Measurements from ENCODE around the gene PPP1R14B.

The PPP1R14B gene

GRCh38 chr11:64264371-64264852 is 17.7 kb upstream of the PPP1R14B start:
- 100% methylated on average over 10 of the region's 10 CpGs for WGBS (ENCODE audit: insufficient coverage)
- Histone ChIP-seq H3K4me3 (ENCODE audit: control insufficient read depth in 1 of 7, extremely low read depth in 1 of 7, insufficient read depth in 4 of 7, low read depth in 2 of 7, low read length in 6 of 7) (no peak overlapping the region), H3K4me1 (ENCODE audit: control extremely low read depth in 1 of 4, control insufficient read depth in 4 of 4, insufficient read depth in 4 of 4, low read length in 3 of 4) (peaks cover 4 to 25% (median 24%) of the 10 kb centered on the region in 4 experiments), H3K27ac (ENCODE audit: insufficient read depth in 1 of 2, low read depth in 1 of 2, low read length in 2 of 2, poor library complexity in 1 of 2, severe bottlenecking in 2 of 2) (no peak overlapping the region), H3K36me3 (ENCODE audit: control insufficient read depth in 4 of 4, insufficient read depth in 4 of 4, low read length in 3 of 4) (peaks cover 2 to 61% (median 31%) of the 10 kb centered on the region in 4 experiments), H3K27me3 (replicated peaks in 2 of 5; ENCODE audit: control insufficient read depth in 4 of 5, insufficient read depth in 5 of 5, low read length in 4 of 5) (no peaks in the 10 kb centered on the region), H3K9me3 (ENCODE audit: control extremely low read depth in 1 of 5, control insufficient read depth in 4 of 5, insufficient read depth in 2 of 5, low read depth in 1 of 5, low read length in 4 of 5) (no peaks in the 10 kb centered on the region)
- CTCF ChIA-PET = interaction anchor here (0.6 to 11.4 kb wide), 10 partner anchors 10 to 59 kb away, joined by 3 to 106 read pairs (median 6); partner anchors contain the start of genes CATSPERZ, FERMT3, NUDT22 and PLCB3
- DNase-seq = no peak
- POLR2A ChIA-PET = no interaction called here

- Histone ChIP-seq H3K36me3 (ENCODE audit: control insufficient read depth in 4 of 4, insufficient read depth in 4 of 4, low read length in 3 of 4) (peaks cover 3 to 66% (median 35%) of the 10 kb centered on the region in 4 experiments), H3K27ac (ENCODE audit: insufficient read depth in 1 of 2, low read depth in 1 of 2, low read length in 2 of 2, poor library complexity in 1 of 2, severe bottlenecking in 2 of 2) (no peak overlapping the region)
- 100% methylated on average over 5 of the region's 8 CpGs for WGBS (ENCODE audit: insufficient coverage)
Measured at GRCh38 chr11:64263947-64264317, 17.2 kb upstream of the PPP1R14B start.

GRCh38 chr11:64263021-64263946 is 16.5 kb upstream of the PPP1R14B start:
- H3K27ac ChIP-seq (ENCODE audit: insufficient read depth in 1 of 2, low read depth in 1 of 2, low read length in 2 of 2, poor library complexity in 1 of 2, severe bottlenecking in 2 of 2) = no peak overlapping the region
- DNase-seq = no peak
- no peak overlapping the region for H3K4me3 ChIP-seq (ENCODE audit: control insufficient read depth in 1 of 7, extremely low read depth in 1 of 7, insufficient read depth in 4 of 7, low read depth in 2 of 7, low read length in 6 of 7)
- POLR2A ChIA-PET = no interaction called here
- 94% methylated on average over 21 of the region's 29 CpGs for WGBS (ENCODE audit: insufficient coverage)
- peaks cover 0 to 14% (median 13%) of the 10 kb centered on the region in 4 experiments for H3K4me1 ChIP-seq (ENCODE audit: control extremely low read depth in 1 of 4, control insufficient read depth in 4 of 4, insufficient read depth in 4 of 4, low read length in 3 of 4)
- H3K27me3 ChIP-seq (replicated peaks in 2 of 5; ENCODE audit: control insufficient read depth in 4 of 5, insufficient read depth in 5 of 5, low read length in 4 of 5) = no peaks in the 10 kb centered on the region
- CTCF ChIA-PET = interaction anchor here (1.3 to 11.4 kb wide), 7 partner anchors 8 to 58 kb away, joined by 3 to 106 read pairs (median 8); partner anchors contain the start of genes CATSPERZ, FERMT3, PLCB3 and PPP1R14B
- H3K36me3 ChIP-seq (ENCODE audit: control insufficient read depth in 4 of 4, insufficient read depth in 4 of 4, low read length in 3 of 4) = peaks cover 3 to 72% (median 41%) of the 10 kb centered on the region in 4 experiments
- H3K9me3 ChIP-seq (ENCODE audit: control extremely low read depth in 1 of 5, control insufficient read depth in 4 of 5, insufficient read depth in 2 of 5, low read depth in 1 of 5, low read length in 4 of 5) = no peaks in the 10 kb centered on the region

More at GRCh38 chr11:64263947-64264317, 17.2 kb upstream of the PPP1R14B start:
- Histone ChIP-seq H3K9me3 (ENCODE audit: control extremely low read depth in 1 of 5, control insufficient read depth in 4 of 5, insufficient read depth in 2 of 5, low read depth in 1 of 5, low read length in 4 of 5) (no peaks in the 10 kb centered on the region), H3K4me1 (ENCODE audit: control extremely low read depth in 1 of 4, control insufficient read depth in 4 of 4, insufficient read depth in 4 of 4, low read length in 3 of 4) (peaks cover 3 to 21% (median 19%) of the 10 kb centered on the region in 4 experiments), H3K27me3 (replicated peaks in 2 of 5; ENCODE audit: control insufficient read depth in 4 of 5, insufficient read depth in 5 of 5, low read length in 4 of 5) (no peaks in the 10 kb centered on the region), H3K4me3 (ENCODE audit: control insufficient read depth in 1 of 7, extremely low read depth in 1 of 7, insufficient read depth in 4 of 7, low read depth in 2 of 7, low read length in 6 of 7) (no peak overlapping the region)
- ChIA-PET CTCF (interaction anchor here (0.8 to 11.4 kb wide), 9 partner anchors 9 to 58 kb away, joined by 3 to 106 read pairs (median 6); partner anchors contain the start of genes CATSPERZ, FERMT3, PLCB3 and PPP1R14B), POLR2A (no interaction called here)
- DNase-seq = no peak

DNA sequence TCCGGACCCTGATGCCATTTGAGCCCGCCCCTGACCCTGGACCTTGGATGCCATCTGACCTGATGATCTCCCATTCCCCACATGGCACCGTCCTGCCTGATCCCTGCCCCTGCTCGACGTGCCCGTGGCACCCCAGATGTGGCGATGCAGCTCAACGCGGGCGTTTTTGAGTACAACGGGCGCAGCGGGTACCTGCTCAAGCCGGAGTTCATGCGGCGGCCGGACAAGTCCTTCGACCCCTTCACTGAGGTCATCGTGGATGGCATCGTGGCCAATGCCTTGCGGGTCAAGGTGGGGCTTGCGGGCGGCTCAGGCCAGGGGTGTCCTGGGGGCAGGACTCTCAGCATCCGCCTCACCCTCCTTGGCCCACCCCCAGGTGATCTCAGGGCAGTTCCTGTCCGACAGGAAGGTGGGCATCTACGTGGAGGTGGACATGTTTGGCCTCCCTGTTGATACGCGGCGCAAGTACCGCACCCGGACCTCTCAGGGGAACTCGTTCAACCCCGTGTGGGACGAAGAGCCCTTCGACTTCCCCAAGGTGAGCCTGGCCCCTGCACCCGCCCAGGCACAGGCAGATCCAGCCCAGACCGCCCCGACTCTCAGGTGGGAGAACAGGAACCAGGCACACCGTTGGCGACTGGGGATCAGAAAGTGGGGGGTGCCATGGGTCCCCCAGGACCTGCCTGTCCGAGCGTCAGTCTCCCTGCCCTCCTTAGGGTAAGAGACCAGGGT is 15.7 kb upstream of the PPP1R14B start:
- 96% methylated on average over 36 of the region's 42 CpGs for WGBS (ENCODE audit: insufficient coverage)
- H3K27me3 ChIP-seq (replicated peaks in 2 of 5; ENCODE audit: control insufficient read depth in 4 of 5, insufficient read depth in 5 of 5, low read length in 4 of 5) = no peaks in the 10 kb centered on the region
- CTCF ChIA-PET = interaction anchor here (1.3 to 11.4 kb wide), 6 partner anchors 8 to 57 kb away, joined by 3 to 106 read pairs (median 13); partner anchors contain the start of genes FERMT3, PLCB3 and PPP1R14B
- peaks cover 3 to 77% (median 42%) of the 10 kb centered on the region in 4 experiments for H3K36me3 ChIP-seq (ENCODE audit: control insufficient read depth in 4 of 4, insufficient read depth in 4 of 4, low read length in 3 of 4)
- no peak overlapping the region for H3K27ac ChIP-seq (ENCODE audit: insufficient read depth in 1 of 2, low read depth in 1 of 2, low read length in 2 of 2, poor library complexity in 1 of 2, severe bottlenecking in 2 of 2)
- H3K4me3 ChIP-seq (ENCODE audit: control insufficient read depth in 1 of 7, extremely low read depth in 1 of 7, insufficient read depth in 4 of 7, low read depth in 2 of 7, low read length in 6 of 7) = no peak overlapping the region
- POLR2A ChIA-PET = no interaction called here
- DNase-seq = no peak
- H3K9me3 ChIP-seq (ENCODE audit: control extremely low read depth in 1 of 5, control insufficient read depth in 4 of 5, insufficient read depth in 2 of 5, low read depth in 1 of 5, low read length in 4 of 5) = no peaks in the 10 kb centered on the region
- peaks cover 0 to 6% (median 4%) of the 10 kb centered on the region in 4 experiments for H3K4me1 ChIP-seq (ENCODE audit: control extremely low read depth in 1 of 4, control insufficient read depth in 4 of 4, insufficient read depth in 4 of 4, low read length in 3 of 4)

DNA sequence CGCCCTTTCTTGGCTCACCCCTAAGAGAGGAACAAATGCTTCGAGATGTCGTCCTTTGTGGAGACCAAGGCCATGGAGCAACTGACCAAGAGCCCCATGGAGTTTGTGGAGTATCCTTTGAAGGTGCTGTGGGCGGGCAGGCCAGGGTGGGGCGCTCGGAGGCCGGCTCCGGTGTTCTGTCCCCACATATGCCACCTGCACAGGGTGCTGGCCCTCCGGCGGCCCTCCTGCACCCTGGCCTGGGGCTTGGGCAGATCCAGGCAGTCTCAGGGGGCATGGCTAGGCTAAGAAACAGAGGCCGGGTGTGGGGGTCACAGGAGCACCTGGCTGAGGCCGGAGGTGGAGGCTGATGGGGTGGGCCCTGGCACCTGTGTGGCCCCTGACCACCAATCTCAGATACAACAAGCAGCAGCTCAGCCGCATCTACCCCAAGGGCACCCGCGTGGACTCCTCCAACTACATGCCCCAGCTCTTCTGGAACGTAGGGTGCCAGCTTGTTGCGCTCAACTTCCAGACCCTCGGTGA is 14.9 kb upstream of the PPP1R14B start:
- DNase-seq = no peak
- ChIA-PET POLR2A (no interaction called here), CTCF (interaction anchor here (1.3 to 11.4 kb wide), 2 partner anchors 12 to 40 kb away, joined by 3 to 106 read pairs; partner anchors contain the start of genes PLCB3 and PPP1R14B)
- Histone ChIP-seq H3K27ac (ENCODE audit: insufficient read depth in 1 of 2, low read depth in 1 of 2, low read length in 2 of 2, poor library complexity in 1 of 2, severe bottlenecking in 2 of 2) (no peak overlapping the region), H3K27me3 (replicated peaks in 2 of 5; ENCODE audit: control insufficient read depth in 4 of 5, insufficient read depth in 5 of 5, low read length in 4 of 5) (no peaks in the 10 kb centered on the region), H3K36me3 (ENCODE audit: control insufficient read depth in 4 of 4, insufficient read depth in 4 of 4, low read length in 3 of 4) (peaks cover 3 to 79% (median 46%) of the 10 kb centered on the region in 4 experiments), H3K9me3 (ENCODE audit: control extremely low read depth in 1 of 5, control insufficient read depth in 4 of 5, insufficient read depth in 2 of 5, low read depth in 1 of 5, low read length in 4 of 5) (no peaks in the 10 kb centered on the region), H3K4me1 (ENCODE audit: control extremely low read depth in 1 of 4, control insufficient read depth in 4 of 4, insufficient read depth in 4 of 4, low read length in 3 of 4) (no peaks in the 10 kb centered on the region), H3K4me3 (ENCODE audit: control insufficient read depth in 1 of 7, extremely low read depth in 1 of 7, insufficient read depth in 4 of 7, low read depth in 2 of 7, low read length in 6 of 7) (no peak overlapping the region)
- 95% methylated on average over 13 of the region's 18 CpGs for WGBS (ENCODE audit: insufficient coverage)

DNA sequence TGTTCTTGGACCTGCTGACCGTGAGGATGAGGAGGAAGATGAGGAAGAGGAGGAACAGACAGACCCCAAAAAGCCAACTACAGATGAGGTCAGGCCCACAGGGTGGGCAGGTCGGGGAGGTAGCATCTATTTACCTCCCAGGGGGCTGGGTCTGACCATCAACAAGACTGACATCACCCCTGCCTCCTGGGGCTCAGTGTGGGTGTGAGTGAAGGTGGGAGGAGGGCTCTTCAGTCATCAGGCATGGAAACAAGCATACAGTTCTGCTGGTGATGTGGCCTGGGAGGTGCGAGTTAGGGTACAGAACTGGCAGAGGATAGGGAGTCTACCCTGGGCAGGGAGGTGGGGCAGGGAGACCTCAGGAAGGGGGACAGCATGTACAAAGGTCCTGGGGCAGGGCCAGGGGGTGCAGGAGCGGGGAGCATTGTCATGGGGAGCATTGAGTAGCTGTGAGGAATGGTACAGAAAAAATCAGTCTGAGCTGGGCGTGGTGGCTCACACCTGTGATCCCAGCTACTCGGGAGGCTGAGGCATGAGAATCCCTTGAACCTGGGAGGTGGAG is 13.5 kb upstream of the PPP1R14B start:
- no peaks in the 10 kb centered on the region for H3K9me3 ChIP-seq (ENCODE audit: control extremely low read depth in 1 of 5, control insufficient read depth in 4 of 5, insufficient read depth in 2 of 5, low read depth in 1 of 5, low read length in 4 of 5)
- H3K4me3 ChIP-seq (ENCODE audit: control insufficient read depth in 1 of 7, extremely low read depth in 1 of 7, insufficient read depth in 4 of 7, low read depth in 2 of 7, low read length in 6 of 7) = no peak overlapping the region
- no peak overlapping the region for H3K27ac ChIP-seq (ENCODE audit: insufficient read depth in 1 of 2, low read depth in 1 of 2, low read length in 2 of 2, poor library complexity in 1 of 2, severe bottlenecking in 2 of 2)
- ChIA-PET POLR2A (interaction anchor here (0.6 kb wide), 1 partner anchor 8 kb away, joined by 4 read pairs; no protein-coding TSS in a partner anchor), CTCF (interaction anchor here (2.9 kb wide), 1 partner anchor 10 kb away, joined by 11 read pairs; no protein-coding TSS in a partner anchor)
- DNase-seq = no peak
- H3K36me3 ChIP-seq (ENCODE audit: control insufficient read depth in 4 of 4, insufficient read depth in 4 of 4, low read length in 3 of 4) = peaks cover 3 to 81% (median 49%) of the 10 kb centered on the region in 4 experiments
- WGBS (ENCODE audit: insufficient coverage) = 96% methylated on average over 5 of the region's 6 CpGs
- no peaks in the 10 kb centered on the region for H3K4me1 ChIP-seq (ENCODE audit: control extremely low read depth in 1 of 4, control insufficient read depth in 4 of 4, insufficient read depth in 4 of 4, low read length in 3 of 4)
- no peaks in the 10 kb centered on the region for H3K27me3 ChIP-seq (replicated peaks in 2 of 5; ENCODE audit: control insufficient read depth in 4 of 5, insufficient read depth in 5 of 5, low read length in 4 of 5)

All from common myeloid progenitor, CD34-positive (primary cell).